Skeletal muscle tissue (tissue), 4 donors: ENCODE measurements around the gene MRRF. TPM values are rescaled to one million over a fixed set of nuclear protein-coding genes. Genes with fewer than 3 reads are reported as not detected.

Experiments
- H3K27ac ChIP-seq: one replicate; pipeline ENCODE4 v1.7.0; 2013; ENCODE audit warnings: mild to moderate bottlenecking, low read depth, low read length, inconsistent platforms
- H3K27me3 ChIP-seq, 3 donors: one replicate each; pipeline ENCODE4 v1.7.0; 2013; ENCODE audit warnings: low read length in 3 of 3; ENCODE audit not compliant: control insufficient read depth in 3 of 3, insufficient read depth in 3 of 3
- H3K36me3 ChIP-seq, 3 donors: one replicate each; pipeline ENCODE4 v1.7.0; 2013; ENCODE audit warnings: low read length in 3 of 3; ENCODE audit not compliant: control insufficient read depth in 3 of 3, insufficient read depth in 3 of 3
- H3K4me1 ChIP-seq, 3 donors: one replicate each; pipeline ENCODE4 v1.7.0; 2013; ENCODE audit warnings: low read length in 3 of 3, mild to moderate bottlenecking in 3 of 3; ENCODE audit not compliant: control insufficient read depth in 3 of 3, insufficient read depth in 3 of 3
- H3K4me3 ChIP-seq, 3 donors: one replicate each; pipeline ENCODE4 v1.7.0; 2013; ENCODE audit warnings: low read length in 3 of 3
- H3K9ac ChIP-seq, 3 donors: one replicate each; pipeline ENCODE4 v1.7.0; 2013; ENCODE audit warnings: low read length in 3 of 3, mild to moderate bottlenecking in 3 of 3, moderate library complexity in 2 of 3, low read depth in 1 of 3
- H3K9me3 ChIP-seq, 3 donors: one replicate each; pipeline ENCODE4 v1.7.0; 2013; ENCODE audit warnings: low read length in 3 of 3; ENCODE audit not compliant: control insufficient read depth in 3 of 3
- total RNA-seq: library from RNA; depleted of rRNA; stranded (reverse); fragments of >200 nt; gene quantifications from one replicate; pipeline ENCODE4 v1.2.3, GENCODE V29; 2014
- donor health status: Osteomylitis.

The MRRF gene
- total RNA-seq, 1 donor from 2014 or later, result 29.2 TPM

- Histone ChIP-seq H3K27ac (no peak within 1 kb of the TSS), H3K9me3 (no peaks in the 10 kb centered on the region), H3K36me3 (no peaks in the 10 kb centered on the region), H3K4me3 (peak within 1 kb of the TSS in 2 of 3 donors; percentile 52 to 60), H3K4me1 (peaks cover 0 to 15% (median 4%) of the 10 kb centered on the region in 3 donors), H3K9ac (peak within 1 kb of the TSS in 1 of 3 donors; percentile 60), H3K27me3 (peaks cover 63 to 75% (median 65%) of the 10 kb centered on the region in 3 donors)
These were observed 35.9 kb upstream of the MRRF start, which contains the start of gene LHX6 for GRCh38 chr9:122228568-122229484. Gene LHX6, minus strand, starts transcription at chr9:122228957. Its CDS starts 217 bp downstream, at chr9:122228740.

DNA sequence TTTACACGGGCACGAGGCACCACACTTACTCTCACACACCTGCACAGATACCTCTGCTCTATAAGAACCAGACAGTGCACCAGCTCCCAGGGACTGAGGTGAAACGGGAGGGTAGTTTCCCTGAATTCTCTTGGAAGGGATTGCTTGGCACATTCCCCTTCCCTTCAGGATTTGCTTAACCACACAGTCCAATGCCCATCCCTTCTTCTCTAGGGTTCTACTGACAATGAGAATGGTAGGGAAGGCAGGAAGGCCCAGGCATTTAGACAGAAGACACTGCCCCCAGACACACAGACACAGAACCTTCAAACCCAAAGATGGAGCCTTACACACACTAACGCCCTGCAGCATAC is 35.2 kb upstream of the MRRF start:
- no peaks in the 10 kb centered on the region for H3K36me3 ChIP-seq
- no peak overlapping the region for H3K27ac ChIP-seq
- H3K4me1 ChIP-seq, result peaks cover 0 to 15% (median 4%) of the 10 kb centered on the region in 3 donors
- no peaks in the 10 kb centered on the region for H3K9me3 ChIP-seq
- H3K27me3 ChIP-seq, result peaks cover 60 to 76% (median 63%) of the 10 kb centered on the region in 3 donors
- H3K9ac ChIP-seq, result no peak overlapping the region
- H3K4me3 ChIP-seq, result no peak overlapping the region

- no peaks in the 10 kb centered on the region for H3K36me3 ChIP-seq
- H3K27ac ChIP-seq, result no peak overlapping the region
- no peak overlapping the region for H3K4me3 ChIP-seq
- H3K9ac ChIP-seq, result no peak overlapping the region
- H3K27me3 ChIP-seq, result peaks cover 28 to 43% (median 32%) of the 10 kb centered on the region in 3 donors
- H3K4me1 ChIP-seq, result peaks cover 0 to 4% (median 2%) of the 10 kb centered on the region in 3 donors
- H3K9me3 ChIP-seq, result no peaks in the 10 kb centered on the region
These were observed 31.8 kb upstream of the MRRF start for GRCh38 chr9:122232796-122233306.

DNA sequence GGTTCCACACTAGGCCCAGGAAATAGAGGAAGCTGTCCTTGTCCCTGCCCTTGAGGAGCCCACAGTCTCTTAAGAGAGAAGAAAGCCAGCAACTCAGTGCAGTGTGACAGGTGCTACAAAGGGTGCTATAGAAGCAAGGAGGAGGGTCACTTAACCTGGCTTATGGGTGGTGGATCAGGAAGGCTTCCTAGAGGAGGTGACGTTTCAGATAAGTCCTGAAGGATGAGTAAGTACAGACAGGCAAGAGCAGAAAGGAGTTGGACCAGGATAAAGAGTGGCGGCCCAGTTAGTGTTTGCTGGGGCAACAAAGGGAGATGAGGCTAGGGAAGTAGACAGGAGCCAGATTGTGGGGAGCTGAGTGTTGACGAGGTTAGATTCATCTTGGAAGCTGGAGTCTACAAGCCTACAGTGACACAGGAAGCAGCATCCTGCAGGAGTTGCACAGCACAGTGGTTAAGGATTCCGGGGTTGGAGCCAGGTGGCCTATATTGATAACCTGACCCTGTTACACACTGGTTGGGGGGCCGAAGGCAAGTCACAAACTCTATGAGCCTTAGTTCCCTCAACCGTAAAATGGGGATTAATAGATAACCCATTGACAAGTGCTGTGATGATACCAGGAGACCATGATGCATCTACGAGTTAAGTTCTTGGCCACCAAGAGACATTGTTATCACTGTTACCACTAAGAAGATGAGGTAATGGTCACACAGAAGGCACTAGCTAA is 30.5 kb upstream of the MRRF start:
- no peaks in the 10 kb centered on the region for H3K9me3 ChIP-seq
- peaks cover 0 to 6% (median 0%) of the 10 kb centered on the region in 3 donors for H3K36me3 ChIP-seq
- H3K27me3 ChIP-seq, result peaks cover 18 to 32% (median 20%) of the 10 kb centered on the region in 3 donors
- H3K9ac ChIP-seq, result no peak overlapping the region
- H3K27ac ChIP-seq, result no peak overlapping the region
- H3K4me3 ChIP-seq, result no peak overlapping the region
- H3K4me1 ChIP-seq, result peaks cover 0 to 1% (median under 1%) of the 10 kb centered on the region in 3 donors

DNA sequence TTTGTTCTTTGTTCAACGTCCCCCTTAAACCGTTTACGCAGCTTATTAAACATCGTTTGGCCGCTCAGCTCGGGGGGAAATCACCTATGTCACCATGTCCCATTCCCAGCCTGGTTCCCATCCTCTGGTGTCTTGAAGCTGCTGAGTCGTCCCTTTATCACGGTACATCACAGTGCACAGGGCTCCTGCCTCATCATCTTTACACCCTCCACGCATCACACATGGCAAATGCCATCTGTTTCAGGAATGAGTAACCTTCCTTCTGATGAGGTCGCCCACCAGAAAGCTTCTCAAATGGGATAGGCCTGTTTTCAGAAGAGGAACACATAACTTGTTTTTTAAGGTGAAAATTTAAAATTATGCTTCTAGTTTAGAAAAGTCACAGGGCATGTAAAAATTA is 28.0 kb upstream of the MRRF start:
- H3K27me3 ChIP-seq, result peaks cover 0 to 10% (median 0%) of the 10 kb centered on the region in 3 donors
- peaks cover 8 to 18% (median 13%) of the 10 kb centered on the region in 3 donors for H3K36me3 ChIP-seq
- H3K4me1 ChIP-seq, result peaks cover 0 to 4% (median 0%) of the 10 kb centered on the region in 3 donors
- H3K9me3 ChIP-seq, result no peaks in the 10 kb centered on the region
- no peak overlapping the region for H3K9ac ChIP-seq
- no peak overlapping the region for H3K27ac ChIP-seq
- no peak overlapping the region for H3K4me3 ChIP-seq

GRCh38 chr9:122239722-122240121 is 25.0 kb upstream of the MRRF start:
- H3K4me3 ChIP-seq, result no peak overlapping the region
- H3K36me3 ChIP-seq, result peaks cover 16 to 35% (median 34%) of the 10 kb centered on the region in 3 donors
- peaks cover 0 to 4% (median 0%) of the 10 kb centered on the region in 3 donors for H3K4me1 ChIP-seq

GRCh38 chr9:122244349-122244748 is 20.3 kb upstream of the MRRF start:
- Histone ChIP-seq H3K9me3 (no peaks in the 10 kb centered on the region), H3K27ac (no peak overlapping the region), H3K36me3 (peaks cover 28 to 66% (median 57%) of the 10 kb centered on the region in 3 donors), H3K27me3 (no peaks in the 10 kb centered on the region), H3K9ac (no peak overlapping the region), H3K4me3 (no peak overlapping the region), H3K4me1 (peaks cover 0 to 9% (median 5%) of the 10 kb centered on the region in 3 donors)

More at GRCh38 chr9:122239722-122240121, 25.0 kb upstream of the MRRF start:
- Histone ChIP-seq H3K27ac (no peak overlapping the region), H3K27me3 (no peaks in the 10 kb centered on the region), H3K9me3 (no peaks in the 10 kb centered on the region), H3K9ac (no peak overlapping the region)

DNA sequence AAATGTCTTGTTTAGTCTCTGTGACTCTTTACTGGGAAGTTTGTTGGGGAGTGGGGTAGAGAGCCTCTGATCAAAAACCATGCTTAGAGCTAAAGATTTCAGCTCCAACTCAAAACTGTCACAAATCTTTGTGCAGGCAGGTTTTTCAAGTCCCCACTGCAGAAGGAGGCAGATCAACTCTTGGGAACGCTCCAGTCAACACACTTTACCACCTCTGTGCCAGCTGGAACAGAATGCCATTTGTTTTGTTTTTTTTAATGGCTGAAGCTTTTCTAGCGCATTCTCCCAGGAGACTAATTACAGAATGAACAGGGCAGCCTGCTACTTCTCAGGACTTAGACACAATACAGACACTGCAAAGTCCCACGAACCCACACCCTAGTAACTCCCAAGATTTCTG is 18.0 kb upstream of the MRRF start:
- Histone ChIP-seq H3K36me3 (peaks cover 35 to 65% (median 54%) of the 10 kb centered on the region in 3 donors), H3K9me3 (no peaks in the 10 kb centered on the region), H3K4me1 (peaks cover 0 to 5% (median 5%) of the 10 kb centered on the region in 3 donors), H3K4me3 (no peak overlapping the region), H3K27me3 (no peaks in the 10 kb centered on the region), H3K9ac (no peak overlapping the region), H3K27ac (no peak overlapping the region)

DNA sequence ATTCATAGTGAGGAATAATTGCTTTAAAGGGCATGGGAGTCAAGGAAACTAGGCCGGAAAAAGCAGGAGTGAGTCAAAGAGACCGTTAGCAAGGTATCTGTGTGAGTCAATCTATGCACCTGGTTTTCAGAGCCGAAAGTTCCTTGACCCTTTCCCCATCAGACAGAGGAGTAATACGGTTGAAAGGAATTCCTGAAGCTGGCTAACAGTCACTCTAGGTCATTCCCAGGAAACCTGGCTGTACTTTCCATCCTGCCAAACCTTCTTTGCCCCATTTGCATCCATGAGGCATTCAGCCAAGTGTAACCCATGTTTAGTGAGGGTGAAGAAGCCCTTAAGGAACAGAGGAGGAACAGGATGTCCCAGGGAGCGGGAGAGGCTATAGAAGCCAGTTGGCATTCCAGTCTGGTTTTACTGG is 16.2 kb upstream of the MRRF start:
- Histone ChIP-seq H3K27me3 (no peaks in the 10 kb centered on the region), H3K36me3 (peaks cover 35 to 61% (median 43%) of the 10 kb centered on the region in 3 donors), H3K4me1 (peaks cover 3 to 5% (median 5%) of the 10 kb centered on the region in 3 donors), H3K9ac (no peak overlapping the region), H3K9me3 (no peaks in the 10 kb centered on the region), H3K4me3 (no peak overlapping the region), H3K27ac (no peak overlapping the region)
